GM18502 (cell line): ENCODE measurements around the gene CHPF2.

ENCODE experiments used
- ATAC-seq: cut with Tn5 transposase; IDR thresholded peaks from one replicate; pipeline ENCODE4 v1.9.1; 2021; ENCODE audit warnings: mild to moderate bottlenecking; ENCODE audit not compliant: unreplicated experiment, poor library complexity

The CHPF2 gene

DNA sequence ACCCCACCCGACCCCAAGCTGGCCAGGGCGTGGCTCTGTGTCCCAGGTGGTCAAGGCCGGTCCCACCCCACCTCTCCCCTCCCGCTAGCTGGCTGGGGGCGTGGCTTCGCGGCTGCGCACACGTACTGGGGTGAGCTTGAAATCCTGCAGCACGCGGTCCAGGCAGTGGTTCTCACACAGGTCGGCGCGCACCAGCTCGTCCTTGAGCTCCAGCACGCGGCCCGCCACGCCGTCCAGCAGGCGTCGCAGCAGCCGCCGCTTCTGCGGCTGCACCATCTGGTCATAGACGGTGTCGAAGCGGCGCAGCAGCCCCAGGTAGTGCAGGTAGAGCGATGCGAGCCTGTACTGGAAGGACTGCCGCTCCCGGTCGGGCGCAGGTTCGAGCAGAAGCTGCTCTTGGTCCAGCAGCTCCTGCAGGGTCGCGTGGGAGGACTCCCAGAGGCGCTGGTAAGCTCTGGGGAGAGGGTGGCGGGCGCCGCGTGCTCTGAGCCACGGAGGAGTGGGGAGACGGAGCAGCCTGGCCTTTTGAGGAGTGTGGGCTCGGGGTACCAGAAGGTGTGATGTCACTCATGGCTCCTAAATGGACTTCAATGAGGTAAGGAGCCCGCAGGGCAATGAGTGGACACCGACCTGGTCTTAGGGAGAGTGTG, 27.8 kb upstream of the CHPF2 start:
- ATAC-seq: no peak

DNA sequence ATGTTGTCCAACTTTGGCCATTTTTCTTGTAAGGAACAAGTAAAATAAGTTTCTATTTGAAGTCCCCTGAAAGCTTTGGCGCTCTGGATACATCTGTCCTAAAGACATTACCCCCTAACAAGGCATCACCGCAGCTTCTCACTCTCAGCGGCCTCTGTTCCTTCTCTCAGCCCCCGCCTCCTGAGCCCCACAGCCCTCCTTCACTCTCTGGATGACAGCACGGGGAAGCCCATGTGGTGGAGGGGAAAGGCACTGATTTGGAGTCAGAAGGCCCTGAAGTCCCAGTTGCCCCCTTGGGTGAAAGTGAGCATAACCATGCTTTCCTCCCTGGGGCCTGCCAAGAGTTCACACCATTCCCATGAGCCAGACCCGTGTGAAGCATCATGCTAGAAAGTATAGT, 26.6 kb upstream of the CHPF2 start:
- no peak for ATAC-seq

DNA sequence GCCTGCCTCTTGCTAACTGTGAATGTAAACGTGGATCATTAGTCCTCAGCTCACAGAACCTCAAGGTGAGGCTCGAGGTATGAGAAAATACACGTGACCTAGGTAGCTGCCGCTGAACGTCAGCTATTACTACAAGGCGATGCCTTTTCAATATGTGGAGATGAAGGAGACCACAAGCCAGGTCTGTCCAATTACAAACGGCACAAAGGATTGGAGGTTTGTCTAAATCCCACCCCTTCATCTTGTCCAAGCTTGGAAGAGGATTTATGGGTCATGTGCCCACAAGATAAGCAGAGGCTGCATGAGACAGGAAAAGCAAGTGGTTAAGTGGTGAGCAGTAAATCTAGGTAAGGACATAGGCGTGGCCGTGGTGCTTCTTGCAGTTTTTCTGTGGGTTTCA, 25.4 kb upstream of the CHPF2 start:
- ATAC-seq: no peak

DNA sequence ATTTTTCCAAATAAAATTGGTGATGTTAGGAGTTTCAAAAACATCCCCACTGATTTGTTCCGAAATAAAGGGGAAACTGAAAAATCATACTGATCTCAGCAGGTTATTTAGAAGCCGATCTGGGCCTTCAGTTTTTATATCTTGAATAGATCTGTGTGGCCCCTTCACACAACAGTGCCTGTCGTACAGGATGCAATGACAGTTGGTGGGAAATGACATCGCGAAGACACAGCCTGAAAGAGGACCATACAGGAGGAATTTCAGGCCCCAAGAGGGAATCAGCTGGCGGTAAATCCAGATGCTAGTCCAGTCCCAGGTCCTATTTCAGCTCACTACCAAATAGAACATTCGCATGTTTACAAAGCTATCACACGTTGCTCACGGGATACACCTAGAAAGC, 25.0 kb upstream of the CHPF2 start:
- no peak for ATAC-seq

DNA sequence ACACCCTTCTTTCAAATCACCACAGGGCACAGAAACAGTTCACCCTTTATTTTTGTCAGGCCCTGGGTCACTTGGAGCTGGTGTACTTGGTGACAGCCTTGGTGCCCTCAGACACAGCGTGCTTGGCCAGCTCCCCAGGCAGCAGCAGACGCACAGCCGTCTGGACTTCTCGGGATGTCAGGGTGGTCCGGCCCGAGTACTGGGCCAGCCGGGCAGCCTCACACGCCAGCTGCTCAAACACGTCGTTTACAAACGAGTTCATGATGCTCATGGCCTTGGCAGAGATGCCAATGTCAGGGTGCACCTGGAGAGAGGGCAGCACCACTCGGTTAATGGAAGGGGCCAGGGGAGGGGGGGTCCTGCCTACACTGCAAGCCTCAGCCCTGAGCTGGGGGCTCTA, 24.5 kb upstream of the CHPF2 start:
- no peak for ATAC-seq

DNA sequence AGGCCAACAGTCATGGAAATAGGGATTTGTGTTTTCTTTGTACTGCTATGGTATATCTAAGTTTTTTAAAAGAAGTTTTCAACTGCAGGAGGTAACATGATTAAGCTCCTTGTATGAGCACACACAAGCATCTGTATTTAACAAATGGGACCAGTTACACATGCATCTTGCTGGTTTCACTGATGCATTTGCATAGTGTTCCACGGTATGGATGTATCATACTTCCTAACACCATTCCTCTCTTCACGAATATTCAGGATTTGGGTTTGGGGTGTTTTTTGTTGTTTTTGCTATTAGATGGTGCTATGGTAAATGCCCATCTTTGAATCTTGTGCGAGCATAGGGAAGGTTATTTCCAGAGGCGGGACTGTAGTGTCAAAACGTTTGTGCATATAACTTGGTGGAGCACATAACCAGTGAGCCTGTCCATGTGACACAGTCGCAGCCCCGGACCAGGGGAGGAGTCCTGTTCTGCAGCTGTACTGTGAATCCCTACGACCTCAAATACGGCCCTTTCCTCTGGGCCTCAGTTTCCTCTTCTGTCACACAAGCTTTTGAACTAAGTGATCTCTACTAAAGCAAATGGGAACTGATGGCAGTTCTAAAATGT, 23.9 kb upstream of the CHPF2 start:
- ATAC-seq: no peak

DNA sequence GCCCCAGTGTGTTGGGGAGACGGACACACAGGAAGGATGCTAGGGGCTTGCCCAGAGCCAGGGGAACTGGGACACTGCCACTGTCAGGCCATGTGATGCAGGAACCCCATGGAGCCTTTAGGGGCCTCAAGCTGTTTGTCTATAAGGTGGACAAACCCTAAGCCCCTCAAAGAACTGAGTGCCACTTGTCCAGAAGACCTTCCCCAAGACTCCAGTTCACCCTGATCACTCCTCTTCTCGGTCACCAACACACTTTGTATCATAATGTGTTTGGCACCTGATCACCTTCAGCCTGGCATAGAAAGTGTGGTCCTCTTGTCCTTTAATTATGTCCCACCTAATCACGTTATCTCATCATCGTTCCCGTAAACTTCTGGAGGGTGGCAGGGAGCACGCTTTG, 22.7 kb upstream of the CHPF2 start:
- no peak for ATAC-seq

DNA sequence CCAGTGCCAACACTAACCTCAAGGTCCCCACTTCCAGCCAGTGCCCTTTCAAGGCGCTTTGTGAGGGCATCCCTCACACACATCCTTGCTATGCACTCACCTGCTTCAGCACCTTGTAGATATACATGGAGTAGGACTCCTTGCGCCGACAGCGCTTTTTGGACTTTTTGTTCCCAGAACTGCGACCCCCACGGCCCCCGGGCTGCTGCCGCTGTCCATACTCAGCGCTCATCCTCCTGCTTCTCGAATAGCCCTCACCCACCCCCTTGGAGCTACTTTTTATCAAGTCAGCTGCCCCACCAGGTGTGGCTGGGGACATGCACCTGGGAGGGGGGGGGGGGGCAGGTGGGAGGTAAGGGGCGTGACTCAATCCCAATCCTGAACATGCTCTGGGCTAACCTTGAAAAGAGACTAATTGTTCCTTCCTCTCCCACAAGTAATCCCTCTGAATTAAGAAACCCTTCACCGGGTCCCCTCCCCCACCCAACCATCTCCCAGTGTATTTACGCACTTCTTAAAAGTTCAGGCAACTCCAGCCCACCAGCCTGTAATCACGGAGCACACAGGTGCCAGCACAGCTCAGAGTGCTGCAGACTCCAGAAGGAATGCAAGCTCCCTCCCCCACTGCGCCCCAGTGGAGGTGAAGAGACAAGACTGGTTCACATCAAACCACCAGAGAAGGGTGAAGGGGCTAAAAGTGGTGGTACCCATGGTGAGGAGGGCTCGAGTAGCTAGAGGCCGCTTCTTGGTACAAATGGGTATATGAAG, 22.0 kb upstream of the CHPF2 start, which contains the start of gene H2BK1:
Gene H2BK1, minus strand, starts transcription at position 402 of the 768 bp plus-strand sequence. Its CDS starts 170 bp downstream, at position 232.
- ATAC-seq: no peak

DNA sequence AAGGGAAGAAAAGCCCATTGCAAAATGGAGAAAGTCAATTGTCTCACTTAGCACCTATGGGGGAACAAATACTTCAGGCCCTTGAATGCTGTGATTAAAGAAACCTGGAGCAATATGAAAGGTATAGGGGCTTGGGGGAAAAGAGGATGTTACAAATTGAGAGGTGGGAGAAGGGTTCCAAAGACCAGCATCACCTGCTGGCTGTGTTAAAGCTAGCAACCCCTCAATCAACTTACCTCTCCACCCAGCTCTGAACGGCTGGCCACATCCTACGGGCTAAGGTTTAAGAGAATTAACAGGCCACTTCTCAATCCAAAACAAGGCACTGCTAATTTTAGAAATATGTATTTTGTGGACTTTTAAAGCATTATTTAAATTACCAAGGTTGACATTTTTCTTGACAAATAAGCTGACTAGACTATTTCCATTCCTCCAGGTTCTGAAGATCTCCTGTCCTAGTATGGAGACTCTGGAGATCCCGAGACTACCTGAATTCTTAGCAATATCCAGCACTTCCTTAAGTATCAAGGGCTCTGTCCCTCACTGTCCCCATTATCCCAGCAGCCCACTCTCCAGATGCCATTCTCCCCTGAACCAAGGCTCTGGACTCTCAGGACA, 21.0 kb upstream of the CHPF2 start:
- ATAC-seq: no peak

DNA sequence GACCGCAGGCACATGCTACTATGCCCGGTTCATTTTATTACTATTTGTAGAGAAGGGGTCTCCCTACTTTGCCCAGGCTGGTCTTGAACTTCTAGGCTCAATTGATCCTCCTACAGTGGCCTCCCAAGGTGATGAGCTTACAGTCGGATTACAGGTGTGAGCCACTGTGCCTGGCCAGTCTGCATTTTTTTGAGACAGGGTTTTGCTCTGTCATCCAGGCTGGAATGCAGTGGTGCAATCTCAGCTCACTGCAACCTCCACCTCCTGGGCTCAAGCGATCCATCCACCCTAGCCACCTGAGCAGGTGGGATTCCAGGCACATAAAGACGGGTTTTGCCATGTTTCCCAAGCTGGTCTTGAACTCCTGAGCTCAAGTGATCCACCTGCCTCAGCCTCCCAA, 19.7 kb upstream of the CHPF2 start:
- no peak for ATAC-seq

DNA sequence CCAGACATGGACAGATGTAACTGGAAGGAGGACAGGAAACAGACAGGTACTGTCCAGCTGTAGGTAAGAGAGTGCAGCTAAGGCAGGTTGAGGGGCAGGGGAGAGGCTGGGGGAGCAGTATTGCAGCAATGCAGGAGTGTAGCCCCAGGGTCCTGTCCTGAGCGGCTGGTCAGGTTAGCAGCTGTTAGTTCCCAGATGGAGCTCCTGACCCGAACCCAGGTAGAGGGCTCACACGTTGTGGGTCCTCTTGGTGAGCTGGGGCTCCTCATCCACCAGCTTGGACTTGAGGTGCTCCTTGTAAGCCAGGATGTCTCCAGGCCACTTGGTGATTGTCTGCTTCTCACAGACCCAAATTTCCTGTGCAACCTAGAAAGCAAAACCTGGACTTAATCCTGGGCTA, 18.5 kb upstream of the CHPF2 start:
- no peak for ATAC-seq

DNA sequence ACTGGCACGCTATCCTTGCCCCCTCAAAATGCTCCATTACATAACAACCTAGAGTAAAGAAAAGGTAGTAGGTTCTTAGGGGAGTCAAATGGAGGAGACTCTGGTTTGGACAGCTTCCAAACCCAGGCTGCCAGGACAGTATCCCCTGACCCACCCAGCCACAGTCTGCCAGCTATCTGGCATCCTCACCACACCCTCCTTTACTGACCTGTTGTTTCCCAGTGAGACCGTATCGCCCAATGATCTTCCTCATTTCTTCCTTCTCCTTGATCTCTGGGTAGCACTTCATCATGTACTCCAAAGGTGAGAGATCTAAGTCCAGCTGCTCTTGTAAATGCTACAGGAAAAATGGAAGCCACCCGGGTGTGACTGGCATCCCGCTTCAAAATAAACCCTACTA, 16.9 kb upstream of the CHPF2 start:
- no peak for ATAC-seq

DNA sequence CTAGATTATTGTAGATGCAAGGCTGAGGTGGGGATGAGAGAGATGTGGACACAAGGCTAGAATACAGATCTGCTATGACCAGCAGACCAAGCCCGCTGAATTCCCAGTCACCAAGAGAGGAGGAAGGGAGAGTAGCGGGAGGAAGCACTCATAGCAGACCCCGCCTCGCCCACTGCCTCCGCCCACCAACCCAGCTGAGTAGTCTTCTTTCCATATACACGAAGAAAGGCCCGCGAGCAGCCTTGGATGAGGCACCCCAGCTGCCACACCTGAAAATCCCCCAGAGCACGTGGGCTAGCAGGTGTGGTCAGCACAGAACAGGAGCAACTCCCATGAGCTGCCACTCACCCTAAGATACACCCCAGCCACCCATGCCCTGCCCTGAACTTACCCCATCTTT, 14.1 kb upstream of the CHPF2 start:
- ATAC-seq: no peak

DNA sequence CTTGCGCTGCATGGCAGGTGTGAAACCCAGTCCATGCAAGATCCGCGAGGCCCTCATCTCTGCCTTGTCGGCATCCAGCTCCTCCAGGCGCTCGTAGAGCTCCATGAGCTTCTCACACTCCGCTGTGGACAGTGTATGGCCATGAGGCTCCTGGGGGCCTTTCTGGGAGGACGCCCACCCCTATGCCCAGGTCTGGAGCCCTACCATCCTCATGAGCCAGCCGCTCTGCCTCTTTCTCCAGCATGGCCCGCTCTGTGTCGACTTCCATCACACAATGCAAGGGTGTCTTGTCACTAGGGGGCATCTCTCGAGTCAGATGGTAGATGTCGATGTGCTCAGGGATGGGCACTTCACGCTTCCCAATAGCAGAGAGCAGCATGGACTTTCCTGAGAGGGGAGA, 8.6 kb upstream of the CHPF2 start:
- ATAC-seq: no peak

DNA sequence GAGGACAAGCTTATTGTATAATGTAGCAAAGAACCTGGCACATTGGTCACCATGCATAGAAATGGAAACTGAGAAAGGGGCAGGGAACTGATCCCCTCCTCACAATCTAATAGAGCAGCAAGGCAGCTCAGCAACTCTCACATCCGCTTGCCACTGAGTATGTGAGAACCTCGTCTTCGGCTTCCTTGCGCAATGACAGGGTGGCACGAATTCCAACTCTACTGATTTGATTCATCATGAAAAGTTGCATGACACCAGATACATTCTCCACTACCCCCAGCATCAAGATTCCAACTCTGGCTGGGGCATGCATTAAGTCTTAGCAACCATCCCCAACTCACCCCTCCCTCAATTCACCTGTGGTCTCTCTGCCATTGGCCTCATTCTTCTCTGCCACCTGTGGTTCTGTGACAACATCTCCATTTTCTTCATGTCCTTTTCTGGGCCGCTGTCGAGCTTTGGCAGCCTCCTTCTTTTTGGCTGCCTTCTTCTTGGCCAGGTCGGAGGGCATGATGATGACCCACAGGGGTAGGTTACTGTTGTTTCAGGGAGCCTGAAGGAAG, 6.3 kb upstream of the CHPF2 start:
- ATAC-seq: no peak

DNA sequence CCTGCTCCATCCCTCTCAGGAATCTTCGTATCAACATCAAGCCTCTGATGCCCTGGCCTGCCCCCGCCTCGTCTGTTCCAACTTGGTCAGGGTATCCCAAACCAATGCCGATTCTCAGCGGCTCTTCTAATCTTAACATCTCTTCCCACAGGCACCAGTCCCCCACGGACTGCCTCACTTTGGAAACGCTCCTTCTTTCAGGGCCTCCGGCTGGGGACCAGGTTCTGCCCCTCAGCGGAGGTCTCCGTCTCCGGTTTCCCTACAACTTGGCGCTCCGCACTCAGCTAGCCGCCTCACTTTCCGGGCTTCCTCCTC, 5.8 kb upstream of the CHPF2 start:
- ATAC-seq: peak; percentile 10

DNA sequence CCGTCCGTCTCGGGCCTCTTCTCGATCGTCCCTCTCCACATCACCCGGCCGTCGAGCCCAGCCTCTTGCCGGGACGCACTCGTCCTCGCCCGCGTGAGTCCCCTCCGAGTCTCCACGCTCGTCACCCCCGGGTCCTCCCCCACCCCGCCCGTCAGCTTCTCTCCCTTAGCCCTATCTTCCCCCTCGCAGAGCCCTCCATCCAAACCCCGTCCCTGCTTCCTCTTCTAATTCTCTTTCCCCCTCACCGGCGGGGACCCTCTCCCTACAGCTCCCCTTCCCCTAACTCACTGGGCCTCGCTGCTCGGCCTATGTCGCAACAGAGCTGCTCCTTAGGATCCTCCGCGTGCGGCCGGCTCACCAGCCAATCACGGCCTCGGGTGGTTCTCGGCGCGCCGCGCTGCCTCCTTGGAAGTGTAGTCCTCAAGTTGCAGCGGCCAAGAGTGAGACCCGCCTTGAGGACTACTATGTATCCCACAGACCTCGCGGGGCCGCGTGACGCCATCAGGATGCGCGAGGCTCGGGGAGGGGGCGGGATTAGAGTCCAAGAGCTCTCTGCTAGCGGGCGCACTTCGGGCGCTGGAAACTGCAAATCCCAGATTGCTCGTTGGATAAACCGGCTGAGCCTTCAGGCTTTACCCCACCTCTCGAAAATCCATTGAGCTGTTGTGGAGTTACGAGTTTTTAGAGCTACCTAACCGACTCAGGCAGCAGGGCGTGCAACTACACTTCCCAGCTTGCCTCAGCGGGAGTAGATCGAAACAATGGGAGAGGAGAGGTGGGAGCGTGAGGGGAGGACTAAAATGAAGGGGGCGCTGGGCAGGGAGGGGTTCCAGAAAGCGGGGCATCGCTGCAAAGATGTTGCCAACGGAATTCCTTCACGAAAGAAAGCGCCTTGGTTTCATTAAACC, 5.2 kb upstream of the CHPF2 start, which contains the start of gene ABCF2:
Gene ABCF2, minus strand, starts transcription at position 331 of the 908 bp plus-strand sequence. CDS start 747 bp downstream, outside the sequence.
- ATAC-seq: peak; percentile 99

DNA sequence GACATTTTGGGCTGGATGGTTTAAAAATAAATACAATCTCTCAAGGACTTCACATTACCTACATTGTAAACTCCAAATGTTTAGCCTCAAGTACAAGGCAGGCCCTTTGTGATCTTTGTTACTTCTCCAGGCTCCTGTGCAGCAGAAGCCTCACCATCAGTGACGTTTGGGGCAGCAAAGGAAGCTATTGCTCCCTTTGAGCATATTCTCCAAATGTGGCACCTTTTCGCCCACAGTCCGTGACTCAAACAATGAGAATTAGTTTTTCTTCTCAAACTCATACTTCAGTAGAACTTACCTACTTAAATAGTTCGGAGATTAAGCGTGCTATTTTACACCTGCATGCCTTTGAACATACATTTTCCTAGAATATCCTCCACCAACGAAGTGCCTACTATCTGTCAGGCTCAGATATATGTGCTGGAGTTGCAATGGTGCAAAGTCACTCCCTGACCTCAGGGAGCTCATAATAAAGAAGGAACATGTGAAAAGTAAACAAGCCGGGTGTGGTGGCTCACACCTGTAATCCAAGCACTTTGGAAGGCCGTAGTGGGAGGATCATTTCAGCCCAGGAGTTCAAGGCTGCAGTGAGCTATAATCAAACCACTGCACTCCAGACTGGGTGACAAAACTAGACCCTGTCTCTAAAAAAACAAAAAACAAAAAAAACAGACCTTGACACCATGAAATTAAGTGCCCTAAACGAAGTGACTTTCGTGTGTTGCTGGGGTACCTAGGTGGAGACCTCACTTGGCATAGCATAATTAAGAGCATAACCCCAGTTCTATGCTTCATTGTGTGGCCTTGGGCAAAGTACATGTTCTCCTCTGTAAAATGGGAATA, 4.0 kb upstream of the CHPF2 start:
- ATAC-seq: no peak

DNA sequence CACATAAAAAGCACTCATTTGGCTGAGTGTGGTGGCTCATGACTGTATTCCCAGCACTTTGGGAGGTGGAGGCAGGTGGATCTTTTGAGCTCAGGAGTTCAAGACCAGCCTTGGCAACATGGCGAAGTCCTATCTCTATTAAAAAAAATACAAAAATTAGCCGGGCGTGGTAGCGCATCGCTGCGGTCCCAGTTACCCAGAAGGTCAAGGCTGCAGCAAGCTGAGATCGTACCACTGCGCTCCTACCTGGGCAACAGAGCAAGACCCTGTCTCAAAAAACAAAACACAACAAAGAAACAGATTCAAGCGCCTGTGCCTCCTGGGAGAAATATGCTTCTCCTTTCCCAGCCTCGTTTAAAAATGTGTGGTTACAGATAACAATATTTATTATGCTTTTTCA, 3.0 kb upstream of the CHPF2 start:
- ATAC-seq: no peak
